SW 1271 (cell line): ENCODE results near the gene CS.
A peak's percentile ranks its signal among the peaks of the same experiment; 100 is the strongest.
"Not testable (repeated sequence)": the region's sequence is repeated elsewhere in the genome, so short reads cannot be mapped to it uniquely, and the experiment has no call there.

Experiments
- DNase-seq, 2 experiments: peaks; one replicate each; lab custom pipeline; 2025; lab: John Stamatoyannopoulos, UW

Gene CS

DNA sequence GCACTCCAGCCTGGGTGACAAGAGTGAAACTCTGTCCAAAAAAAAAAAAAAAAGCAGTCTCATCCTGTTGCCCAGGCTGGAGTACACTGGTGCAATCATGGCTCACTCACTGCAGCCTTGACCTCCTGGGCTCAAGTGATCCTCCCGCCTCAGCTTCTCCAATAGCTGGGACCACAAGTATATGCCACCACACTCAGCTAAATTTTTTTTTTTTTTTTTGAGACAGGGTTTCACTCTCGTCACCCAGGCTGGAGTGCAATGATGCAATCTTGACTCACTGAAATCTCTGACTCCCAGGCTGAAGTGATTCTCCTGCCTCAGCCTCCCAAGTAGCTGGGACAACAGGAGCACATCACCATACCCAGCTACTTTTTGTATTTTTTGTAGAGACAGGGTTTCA is 20.9 kb upstream of the CS start:
- no peak for DNase-seq

GRCh38 chr12:56317675-56318074 is 17.5 kb upstream of the CS start:
- DNase-seq = no peak

- peak; percentile 97 to 98 for DNase-seq
Observed at GRCh38 chr12:56315622-56316473, 15.7 kb upstream of the CS start, which contains the start of gene CNPY2. CNPY2 (minus strand) TSS chr12:56315988; CDS start chr12:56315217, 771 bp downstream.

DNA sequence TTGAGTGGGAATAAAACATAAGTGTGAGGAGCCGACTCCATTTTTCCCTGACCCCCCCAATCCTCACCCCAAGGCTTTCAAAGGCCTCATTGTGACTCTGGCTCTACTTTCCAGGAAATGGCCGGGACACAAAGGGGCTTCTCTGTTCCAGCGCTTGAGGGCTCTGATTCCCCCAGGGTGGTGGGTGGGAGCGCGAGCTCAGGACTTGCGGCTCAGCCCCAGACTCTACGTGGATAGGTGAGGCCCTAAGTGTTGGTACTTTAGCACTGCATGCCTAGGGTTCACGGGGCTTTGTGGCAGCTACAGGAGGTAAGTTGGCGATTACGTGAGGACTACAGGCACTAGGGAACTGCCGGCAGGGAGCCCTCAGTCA is 15.1 kb upstream of the CS start:
- no peak for DNase-seq

GRCh38 chr12:56311003-56311402 is 10.9 kb upstream of the CS start:
- no peak for DNase-seq

DNA sequence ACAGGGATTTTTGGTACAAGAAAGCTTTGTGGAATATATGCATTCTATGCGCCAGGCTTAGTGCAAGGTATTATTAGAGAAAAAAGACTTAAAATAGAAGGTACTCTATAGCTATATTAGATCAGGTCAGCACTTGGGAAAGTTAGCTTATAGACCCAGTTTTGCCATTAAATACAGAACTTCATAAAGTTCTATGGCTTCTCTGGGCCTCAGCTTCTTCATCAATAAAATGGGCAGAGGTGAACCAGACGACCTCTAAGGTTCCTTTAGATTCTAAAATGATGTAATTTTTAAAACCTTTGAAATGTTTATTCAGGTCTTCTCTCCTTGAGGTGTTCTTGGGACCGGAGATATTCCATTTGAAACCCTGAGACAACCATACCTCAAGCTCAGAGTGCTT is 8.6 kb upstream of the CS start:
- DNase-seq = no peak

DNA sequence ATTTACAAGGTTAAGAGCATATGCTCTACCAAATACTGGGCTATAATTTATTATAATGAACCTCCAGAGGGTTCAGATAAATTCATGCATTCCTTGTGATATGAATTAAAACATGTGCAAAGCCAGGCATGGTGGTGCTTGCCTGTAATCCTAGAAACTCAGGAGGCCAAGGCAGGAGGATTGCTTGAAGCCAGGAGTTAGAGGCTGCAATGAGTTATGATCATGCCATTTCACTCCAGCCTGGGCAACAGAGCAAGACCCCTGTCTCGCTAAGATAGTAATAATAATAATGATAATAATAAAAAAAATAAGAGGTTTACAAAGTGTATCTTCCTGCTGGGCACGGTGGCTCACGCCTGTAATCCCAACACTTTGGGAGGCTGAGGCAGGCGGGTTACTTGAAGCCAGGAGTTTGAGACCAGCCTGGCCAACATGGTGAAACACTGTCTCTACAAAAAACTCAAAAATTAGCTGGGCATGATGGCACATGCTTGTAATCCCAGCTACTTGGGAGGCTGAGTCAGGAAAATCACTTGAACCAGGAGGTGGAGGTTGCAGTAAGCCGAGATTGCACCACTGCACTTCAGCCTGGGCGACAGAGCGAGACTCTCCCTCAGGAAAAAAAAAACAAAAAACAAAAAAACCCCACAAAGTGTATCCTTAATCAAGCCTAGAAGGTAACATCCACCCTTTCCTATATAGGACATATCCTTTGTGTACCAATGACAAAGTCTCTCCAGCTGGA is 7.3 kb upstream of the CS start:
- DNase-seq = no peak

DNA sequence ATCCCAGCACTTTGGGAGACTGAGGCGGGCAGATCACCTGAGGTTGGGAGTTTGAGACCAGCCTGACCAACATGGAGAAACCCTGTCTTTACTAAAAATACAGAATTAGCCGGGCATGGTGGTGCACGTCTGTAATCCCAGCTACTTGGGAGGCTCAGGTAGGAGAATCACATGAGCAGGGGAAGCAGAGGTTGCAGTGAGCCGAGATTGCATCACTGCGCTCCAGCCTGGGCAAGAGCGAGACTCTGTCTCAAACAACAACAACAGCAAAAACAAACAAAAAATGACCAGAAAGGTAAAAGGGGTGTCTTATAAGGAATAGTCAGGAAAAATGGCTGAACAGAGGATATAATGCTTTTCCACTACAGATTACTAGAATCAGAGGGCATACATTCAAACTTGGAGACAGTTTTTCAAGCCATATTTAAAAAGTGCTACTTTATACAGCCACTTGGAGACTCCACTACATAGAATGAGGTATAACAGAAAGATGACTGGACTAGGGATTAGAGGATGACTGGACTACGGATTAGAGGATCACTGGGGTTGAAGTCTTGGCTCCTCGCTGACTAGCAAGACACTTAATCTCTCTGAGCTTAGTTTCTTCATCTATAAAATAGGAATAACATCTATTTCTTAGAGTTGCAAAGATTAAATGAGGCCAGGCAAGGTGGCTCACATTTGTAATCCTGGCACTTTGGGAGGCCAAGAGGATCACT is 4.9 kb upstream of the CS start:
- DNase-seq = no peak

DNA sequence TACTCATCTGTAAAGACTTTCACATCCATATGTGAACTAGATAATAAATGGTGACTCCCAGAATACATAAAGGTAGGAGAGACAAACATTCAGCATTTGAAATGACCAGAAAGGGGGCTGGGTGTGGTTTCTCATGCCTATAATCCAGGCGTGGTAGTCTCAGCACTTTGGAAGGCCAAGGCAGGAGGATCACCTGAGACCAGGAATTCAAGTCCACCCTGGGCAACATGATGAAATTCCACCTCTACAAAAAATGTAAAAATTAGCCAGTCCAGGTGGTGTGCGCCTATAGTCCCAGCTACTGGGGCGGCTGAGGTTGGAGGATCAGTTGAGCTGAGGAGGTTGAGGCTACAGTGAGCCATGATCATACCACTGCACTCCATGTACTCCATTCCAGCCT is 4.1 kb upstream of the CS start:
- DNase-seq = no peak

- no peak for DNase-seq
Observed at GRCh38 chr12:56300644-56301464, 724 bp upstream of the CS start.

- peak in 1 of 2 experiments; percentile 51 for DNase-seq
Observed at GRCh38 chr12:56299308-56299852, 750 bp downstream of the CS start.

GRCh38 chr12:56298828-56299227 is 1.3 kb downstream of the CS start:
- no peak for DNase-seq

- DNase-seq = no peak
Observed at GRCh38 chr12:56297400-56297799, 2.7 kb downstream of the CS start.

GRCh38 chr12:56296295-56296694 is 3.8 kb downstream of the CS start:
- no peak for DNase-seq

GRCh38 chr12:56293795-56294194 is 6.3 kb downstream of the CS start:
- no peak for DNase-seq

DNA sequence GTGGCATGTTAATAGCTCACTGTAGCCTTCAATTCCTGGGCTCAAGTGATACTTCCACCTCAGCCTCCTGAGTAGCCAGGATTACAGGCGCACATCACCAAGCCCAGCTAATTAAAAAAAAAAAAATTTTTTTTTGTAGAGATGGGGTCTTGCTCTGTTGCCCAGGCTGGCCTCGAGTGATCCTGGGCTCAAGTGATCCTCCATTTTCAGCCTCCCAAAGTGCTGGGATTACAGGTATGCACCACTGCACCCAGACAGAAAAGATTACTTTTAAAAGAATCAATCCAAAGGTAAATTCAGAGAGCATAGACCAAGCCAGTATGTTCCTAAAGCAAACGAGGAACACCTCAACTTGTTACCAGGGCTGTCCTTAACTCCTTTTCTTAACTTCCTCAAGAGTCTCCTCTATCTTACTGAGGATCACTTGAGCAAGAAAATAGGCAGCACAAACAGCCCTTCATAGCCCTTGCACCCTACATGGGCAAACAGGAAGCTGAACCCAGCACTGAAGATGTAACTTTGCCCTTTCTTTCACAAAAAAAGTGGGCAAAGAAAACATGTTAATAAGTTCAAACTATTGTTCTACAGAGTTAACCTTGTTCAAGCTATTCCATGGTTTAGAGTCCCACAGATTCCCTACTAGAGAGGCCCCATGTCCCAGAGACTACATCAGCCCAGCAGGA is 11.3 kb downstream of the CS start:
- DNase-seq = no peak

- DNase-seq = no peak
Observed at GRCh38 chr12:56286044-56286830, 13.9 kb downstream of the CS start.

- DNase-seq = not testable (repeated sequence)
Observed at GRCh38 chr12:56284263-56284662, 15.9 kb downstream of the CS start.

DNA sequence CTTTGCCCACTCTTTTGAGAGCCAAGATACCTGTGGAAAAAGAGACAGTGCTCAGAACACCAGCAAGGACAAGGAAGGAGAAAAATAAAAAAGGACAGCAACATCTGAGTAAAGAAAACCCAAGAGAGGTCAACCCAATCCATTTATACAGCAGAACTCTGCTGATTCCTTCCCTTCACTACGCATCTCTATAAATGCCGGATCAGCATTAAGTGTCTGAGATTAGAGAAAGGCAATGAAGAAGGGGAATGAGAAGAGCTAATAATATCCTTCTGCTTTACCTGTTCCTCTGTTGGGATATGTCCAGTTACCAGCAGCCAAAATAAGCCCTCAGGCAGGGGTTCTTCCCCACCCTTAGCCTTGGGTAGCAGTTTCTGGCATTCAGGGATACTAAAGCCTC is 17.6 kb downstream of the CS start:
- DNase-seq = no peak

- no peak for DNase-seq
Observed at GRCh38 chr12:56282030-56282429, 18.1 kb downstream of the CS start.
